HEK293 (cell line): ENCODE measurements around the gene CCAR1.
"Not testable (repeated sequence)": the region's sequence is repeated elsewhere in the genome, so short reads cannot be mapped to it uniquely, and the experiment has no call there.

Source experiments
- CTCF ChIA-PET: fragments of 350-600 bp; formaldehyde crosslinking; extraction: SDS; loops from one replicate; lab custom pipeline; 2021; ENCODE audit warnings: antibody characterized with exemption; lab: Yijun Ruan, JAX
- POLR2A ChIA-PET: fragments of 300-600 bp; formaldehyde crosslinking; extraction: SDS; loops from one replicate; lab custom pipeline; 2020; ENCODE audit warnings: antibody characterized with exemption, inconsistent platforms; lab: Yijun Ruan, JAX
- H3K27ac ChIP-seq: fragments of 200-500 bp; sonication (Bioruptor generic); 2 replicates; pipeline ENCODE4 v1.5.1; 2014; ENCODE audit warnings: low read depth, low read length, control low read depth, inconsistent platforms; ENCODE audit errors: extremely low read depth
- H3K36me3 ChIP-seq, 2 experiments: fragments of 200-500 bp in 1 of 2; sonication (Bioruptor generic) in 1 of 2; 1 replicate in 1 of 2; 2 replicates in 1 of 2; pipeline ENCODE4 v1.5.1; 2014 to 2017; ENCODE audit warnings: inconsistent platforms in 2 of 2, low read length in 2 of 2; ENCODE audit not compliant: control insufficient read depth in 2 of 2, insufficient read depth in 1 of 2
- H3K4me1 ChIP-seq: fragments of 200-500 bp; sonication (Bioruptor generic); 2 replicates; pipeline ENCODE4 v1.5.1; 2014; ENCODE audit warnings: mild to moderate bottlenecking, low read length, inconsistent platforms; ENCODE audit not compliant: control insufficient read depth, insufficient read depth
- H3K4me3 ChIP-seq: 2 replicates; pipeline ENCODE4 v1.5.1; 2011; ENCODE audit warnings: low read depth, mild to moderate bottlenecking, control low read depth, low read length, moderate library complexity
- H3K9me3 ChIP-seq: fragments of 200-500 bp; sonication (Bioruptor generic); 2 replicates; pipeline ENCODE4 v1.5.1; 2014; ENCODE audit warnings: low read depth, low read length, inconsistent platforms; ENCODE audit not compliant: control insufficient read depth, insufficient read depth
- KLF17 ChIP-seq: fragments of 450-650 bp; formaldehyde crosslinking; IDR thresholded peaks from 2 replicates; pipeline ENCODE4 v1.5.1; 2016; ENCODE audit warnings: missing biosample characterization, missing genetic modification characterization
- KLF9 ChIP-seq: fragments of 450-650 bp; formaldehyde crosslinking; IDR thresholded peaks from 2 replicates; pipeline ENCODE4 v1.5.1; 2016; ENCODE audit warnings: missing biosample characterization, missing genetic modification characterization, low read depth
- SCRT2 ChIP-seq: fragments of 450-650 bp; formaldehyde crosslinking; IDR thresholded peaks from 2 replicates; pipeline ENCODE4 v1.5.1; 2016; ENCODE audit warnings: missing biosample characterization, missing genetic modification characterization
- SP7 ChIP-seq: fragments of 450-650 bp; formaldehyde crosslinking; IDR thresholded peaks from 2 replicates; pipeline ENCODE4 v1.5.1; 2016; ENCODE audit warnings: missing biosample characterization, missing genetic modification characterization
- TSHZ1 ChIP-seq: fragments of 450-650 bp; formaldehyde crosslinking; IDR thresholded peaks from 2 replicates; pipeline ENCODE4 v1.5.1; 2016; ENCODE audit warnings: missing biosample characterization, missing genetic modification characterization, borderline replicate concordance
- ZBTB17 ChIP-seq: fragments of 450-650 bp; formaldehyde crosslinking; IDR thresholded peaks from 2 replicates; pipeline ENCODE4 v1.5.1; 2016; ENCODE audit warnings: missing biosample characterization, missing genetic modification characterization
- ZBTB7A ChIP-seq: fragments of 450-650 bp; formaldehyde crosslinking; IDR thresholded peaks from 2 replicates; pipeline ENCODE4 v1.5.1; 2016; ENCODE audit warnings: low read depth, missing biosample characterization, missing genetic modification characterization
- ZNF121 ChIP-seq: fragments of 450-650 bp; formaldehyde crosslinking; IDR thresholded peaks from 2 replicates; pipeline ENCODE4 v1.5.1; 2016; ENCODE audit warnings: missing biosample characterization, missing genetic modification characterization
- ZNF148 ChIP-seq: fragments of 450-650 bp; formaldehyde crosslinking; IDR thresholded peaks from 2 replicates; pipeline ENCODE4 v1.5.0; 2017; ENCODE audit warnings: missing biosample characterization, missing genetic modification characterization, borderline replicate concordance
- ZNF155 ChIP-seq: fragments of 450-650 bp; formaldehyde crosslinking; IDR thresholded peaks from 2 replicates; pipeline ENCODE4 v1.5.1; 2016; ENCODE audit warnings: missing biosample characterization, missing genetic modification characterization
- ZNF426 ChIP-seq: fragments of 450-650 bp; formaldehyde crosslinking; IDR thresholded peaks from 2 replicates; pipeline ENCODE4 v1.5.1; 2017; ENCODE audit warnings: missing biosample characterization, missing genetic modification characterization, mild to moderate bottlenecking, inconsistent platforms, moderate library complexity
- ZNF626 ChIP-seq: fragments of 450-650 bp; sonication (Bioruptor Pico); formaldehyde crosslinking; IDR thresholded peaks from 2 replicates; pipeline ENCODE4 v1.5.1; 2018; ENCODE audit warnings: missing biosample characterization, missing genetic modification characterization, inconsistent platforms
- ZNF830 ChIP-seq: fragments of 450-650 bp; IDR thresholded peaks from 2 replicates; pipeline ENCODE4 v1.5.0; 2018; ENCODE audit warnings: missing biosample characterization, missing genetic modification characterization, low read depth, mild to moderate bottlenecking, moderate library complexity
- ZSCAN18 ChIP-seq: fragments of 450-650 bp; formaldehyde crosslinking; IDR thresholded peaks from 2 replicates; pipeline ENCODE4 v1.5.1; 2016; ENCODE audit warnings: missing biosample characterization, missing genetic modification characterization
- ZSCAN30 ChIP-seq: fragments of 450-650 bp; IDR thresholded peaks from 2 replicates; pipeline ENCODE4 v1.5.1; 2018; ENCODE audit warnings: missing biosample characterization, mild to moderate bottlenecking, missing genetic modification characterization, moderate library complexity

Gene CCAR1

GRCh38 chr10:68800211-68800610 lies 79.2 kb downstream of the CCAR1 start (continued):
- TF ChIP-seq KLF9 (tag by site-specific recombination), result no peak
- no peak for TF ChIP-seq ZNF426 (tag by site-specific recombination)
- no peak for TF ChIP-seq ZNF830
- no peak for TF ChIP-seq ZBTB7A (tag by site-specific recombination)
- no peak for TF ChIP-seq ZNF626 (tag by site-specific recombination)
- no peak for TF ChIP-seq SP7 (tag by site-specific recombination)
- TF ChIP-seq ZSCAN30 (tag by site-specific recombination), result no peak
- TF ChIP-seq KLF17 (tag by site-specific recombination), result no peak
- TF ChIP-seq, all 188 proteins: peak for 0

GRCh38 chr10:68804692-68805091 lies 83.7 kb downstream of the CCAR1 start:
- Histone ChIP-seq H3K27ac (no peak overlapping the region), H3K36me3 (no peaks in the 10 kb centered on the region), H3K4me1 (no peaks in the 10 kb centered on the region)
- TF ChIP-seq ZNF148 (tag by site-specific recombination) (no peak), TSHZ1 (no peak), ZNF426 (tag by site-specific recombination) (no peak), ZBTB17 (tag by site-specific recombination) (no peak), ZNF155 (tag by site-specific recombination) (no peak), ZSCAN18 (no peak)
- TF ChIP-seq, all 188 proteins: peak for 0
- ChIA-PET POLR2A (interaction anchor here (0.7 kb wide), 1 partner anchor 16 kb away, joined by 3 read pairs; no protein-coding TSS in a partner anchor), CTCF (no interaction called here)
- Histone ChIP-seq H3K4me3 (no peak overlapping the region), H3K9me3 (no peaks in the 10 kb centered on the region)

GRCh38 chr10:68810830-68811229 lies 89.8 kb downstream of the CCAR1 start:
- H3K9me3 ChIP-seq, POLR2A ChIA-PET, H3K4me3 ChIP-seq, H3K4me1 ChIP-seq, H3K27ac ChIP-seq, H3K36me3 ChIP-seq: not testable (repeated sequence)
- CTCF ChIA-PET, result interaction anchor here (1.1 kb wide), 1 partner anchor 10 kb away, joined by 3 read pairs; no protein-coding TSS in a partner anchor
- TF ChIP-seq SCRT2 (tag by site-specific recombination) (peak; percentile 82), ZNF121 (0 out of 2 replicates have a peak, but pooled peaks have one; percentile 35)
